Measurements from ENCODE around the gene HOXC5. TPM values are rescaled to one million over a fixed set of nuclear protein-coding genes. Genes with fewer than 3 reads are reported as not detected.
"Not testable (repeated sequence)": the region's sequence is repeated elsewhere in the genome, so short reads cannot be mapped to it uniquely, and the experiment has no call there.

Gene HOXC5
- polyA plus RNA-seq, 3 donors, result 0.14 to 2.0 (median 0.18) TPM

DNA sequence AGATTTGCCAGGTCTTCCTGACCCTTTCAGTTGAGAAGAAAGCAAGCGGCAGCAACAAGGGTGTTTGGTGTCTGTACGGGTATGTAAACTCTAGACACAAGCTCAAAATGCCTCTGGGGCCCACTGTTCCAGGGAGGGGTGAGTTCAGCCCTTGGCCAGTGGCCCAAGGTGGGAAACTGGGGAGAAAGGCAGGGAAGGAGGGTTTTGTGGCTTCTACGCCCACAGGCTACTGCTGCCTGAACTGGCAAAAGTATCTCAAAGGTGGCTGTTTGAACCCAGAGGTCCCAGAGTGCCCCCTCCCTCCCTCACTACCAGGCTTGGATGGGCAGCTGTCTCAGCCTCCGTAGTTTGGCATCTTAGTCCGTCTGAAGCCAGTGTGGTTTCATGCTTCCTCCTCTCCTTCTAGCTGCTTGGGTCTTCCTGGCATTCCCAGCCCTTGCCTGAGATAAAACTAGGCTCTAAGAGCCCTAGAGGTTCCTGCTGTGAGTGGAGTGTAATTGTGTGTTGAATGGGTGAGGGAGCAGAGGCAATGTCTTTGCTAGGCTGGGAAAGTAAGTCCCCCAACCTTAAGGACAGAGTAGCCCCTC is 5.5 kb downstream of the HOXC5 start:
- H3K27ac ChIP-seq (ENCODE audit: low read depth, low read length), result no peak overlapping the region
- 46 to 58% (median 50%) methylated on average over 5 of the region's 5 CpGs for WGBS, 3 donors

DNA sequence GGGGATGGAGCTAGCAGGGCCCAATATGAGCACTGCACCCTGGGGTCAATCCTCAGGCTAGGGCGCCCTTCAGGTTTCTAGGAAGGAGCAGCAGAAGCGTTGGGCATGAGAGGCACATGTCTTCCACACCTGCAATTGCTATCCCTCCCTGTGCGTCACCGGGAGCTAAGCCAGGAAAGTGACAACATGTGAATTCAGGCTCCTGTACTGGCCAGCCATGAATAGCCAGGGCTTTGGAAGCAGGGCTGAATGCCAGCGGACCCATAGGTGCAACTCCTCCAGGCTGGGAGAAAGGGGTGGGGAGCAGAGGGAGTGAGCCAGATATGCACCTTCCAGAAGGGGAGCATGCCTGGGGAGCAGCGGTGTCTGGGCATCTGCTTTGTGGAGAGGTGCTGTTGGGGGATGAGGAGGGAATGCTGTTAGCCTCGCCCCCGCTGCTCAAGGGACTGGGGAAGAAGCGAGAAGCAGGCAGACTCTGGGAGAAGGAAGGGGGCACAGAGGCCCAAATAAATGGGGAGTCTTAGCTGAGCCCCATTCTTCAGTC is 6.1 kb downstream of the HOXC5 start:
- WGBS, 3 donors, result 17 to 45% (median 44%) methylated on average over 9 of the region's 9 CpGs
- H3K27ac ChIP-seq (ENCODE audit: low read depth, low read length), result no peak overlapping the region

DNA sequence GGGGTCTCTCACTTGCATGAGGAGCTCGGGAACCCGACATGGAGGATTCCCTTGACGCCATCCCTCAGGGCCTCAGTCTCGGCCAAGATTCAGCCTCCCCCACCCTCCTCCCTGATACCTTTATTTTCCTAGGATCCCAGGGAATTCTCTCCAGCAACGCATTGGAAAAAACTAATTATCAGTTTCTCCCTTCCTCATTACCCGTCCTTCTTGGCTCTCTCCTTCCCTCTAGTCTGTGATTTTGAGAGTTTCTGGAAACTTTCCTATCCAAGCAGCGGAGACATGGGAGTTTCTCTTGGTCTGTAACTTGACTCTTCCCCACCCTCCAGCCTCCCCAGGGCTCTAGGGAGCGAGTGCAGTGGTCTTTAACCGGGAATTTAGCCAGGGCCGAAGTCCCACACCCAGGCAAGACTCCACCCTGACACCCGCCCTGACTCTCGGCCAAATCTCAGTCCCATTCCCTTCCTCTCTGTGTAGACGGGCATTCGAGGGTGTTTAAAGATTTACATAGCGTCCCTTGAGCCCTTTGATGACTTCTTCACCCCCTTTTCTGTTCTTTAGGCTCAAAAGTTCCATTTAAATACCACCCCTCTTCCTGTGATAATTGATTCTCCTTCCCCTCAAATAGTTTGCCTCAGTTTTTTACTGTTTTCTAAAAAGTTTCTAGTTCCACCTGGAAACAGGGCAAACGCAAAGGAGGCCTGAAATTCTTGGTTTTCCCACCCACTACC is 6.7 kb downstream of the HOXC5 start:
- WGBS, 3 donors, result 8 to 21% (median 20%) methylated on average over 15 to 16 of the region's 16 CpGs
- no peak overlapping the region for H3K27ac ChIP-seq (ENCODE audit: low read depth, low read length)

DNA sequence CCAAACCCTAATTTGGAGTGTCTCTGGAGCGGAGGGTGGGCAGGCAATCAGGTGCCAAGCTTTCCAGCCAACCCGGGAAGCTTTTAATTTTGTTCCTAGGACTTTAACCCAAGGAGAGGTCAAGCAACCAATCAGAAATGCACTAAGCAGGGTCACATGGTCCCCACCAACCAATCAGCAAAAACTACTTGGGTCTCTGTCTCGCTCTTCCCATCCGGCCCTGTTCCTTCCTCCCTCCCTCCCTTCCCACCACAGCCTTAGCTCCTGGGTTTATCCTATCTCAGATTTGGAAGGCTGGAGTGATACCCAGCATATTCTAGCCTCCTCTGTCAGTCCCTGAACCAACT is 7.3 kb downstream of the HOXC5 start:
- 29 to 44% (median 33%) methylated on average over 4 of the region's 4 CpGs for WGBS, 3 donors
- H3K27ac ChIP-seq (ENCODE audit: low read depth, low read length), result no peak overlapping the region

DNA sequence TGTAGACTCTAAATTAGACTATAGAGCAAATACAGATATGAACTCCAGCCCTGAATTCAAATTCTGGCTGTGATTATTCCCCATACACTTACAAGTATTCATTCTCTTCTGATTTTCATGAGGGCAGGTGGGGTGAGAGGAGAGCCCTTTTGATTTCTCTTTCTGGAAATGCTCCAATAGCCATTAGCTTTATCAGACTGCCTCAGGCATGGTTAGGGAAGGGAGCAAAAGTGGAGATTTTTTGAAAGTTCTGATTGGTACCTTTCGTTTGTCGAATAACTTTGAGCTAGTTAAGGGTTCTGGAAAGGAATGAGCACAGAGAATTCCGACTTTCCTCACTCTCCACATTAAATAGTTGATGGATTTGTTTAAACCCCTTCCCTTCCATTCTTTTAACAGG is 7.8 kb downstream of the HOXC5 start:
- no peak overlapping the region for H3K27ac ChIP-seq (ENCODE audit: low read depth, low read length)
- 56 to 75% (median 69%) methylated on average over 3 of the region's 3 CpGs for WGBS, 3 donors

- no peak overlapping the region for H3K27ac ChIP-seq (ENCODE audit: low read depth, low read length)
- 40 to 68% (median 61%) methylated on average over 2 of the region's 2 CpGs for WGBS, 3 donors
These were observed 8.3 kb downstream of the HOXC5 start for GRCh38 chr12:54041097-54041690.

- H3K27ac ChIP-seq (ENCODE audit: low read depth, low read length), result not testable (repeated sequence)
- WGBS, 3 donors, result 53 to 74% (median 74%) methylated on average over 6 of the region's 6 CpGs
These were observed 9.2 kb downstream of the HOXC5 start for GRCh38 chr12:54042033-54042432.

- WGBS, 3 donors, result 37 to 40% (median 38%) methylated on average over 6 of the region's 6 CpGs
- H3K27ac ChIP-seq (ENCODE audit: low read depth, low read length), result no peak overlapping the region
These were observed 10.4 kb downstream of the HOXC5 start for GRCh38 chr12:54042970-54043853.

- 48 to 72% (median 61%) methylated on average over 5 of the region's 5 CpGs for WGBS, 3 donors
These were observed 11.7 kb downstream of the HOXC5 start for GRCh38 chr12:54044425-54045103.

GRCh38 chr12:54045401-54045800 is 12.6 kb downstream of the HOXC5 start:
- no peak overlapping the region for H3K27ac ChIP-seq (ENCODE audit: low read depth, low read length)

More at GRCh38 chr12:54044425-54045103, 11.7 kb downstream of the HOXC5 start:
- no peak overlapping the region for H3K27ac ChIP-seq (ENCODE audit: low read depth, low read length)

DNA sequence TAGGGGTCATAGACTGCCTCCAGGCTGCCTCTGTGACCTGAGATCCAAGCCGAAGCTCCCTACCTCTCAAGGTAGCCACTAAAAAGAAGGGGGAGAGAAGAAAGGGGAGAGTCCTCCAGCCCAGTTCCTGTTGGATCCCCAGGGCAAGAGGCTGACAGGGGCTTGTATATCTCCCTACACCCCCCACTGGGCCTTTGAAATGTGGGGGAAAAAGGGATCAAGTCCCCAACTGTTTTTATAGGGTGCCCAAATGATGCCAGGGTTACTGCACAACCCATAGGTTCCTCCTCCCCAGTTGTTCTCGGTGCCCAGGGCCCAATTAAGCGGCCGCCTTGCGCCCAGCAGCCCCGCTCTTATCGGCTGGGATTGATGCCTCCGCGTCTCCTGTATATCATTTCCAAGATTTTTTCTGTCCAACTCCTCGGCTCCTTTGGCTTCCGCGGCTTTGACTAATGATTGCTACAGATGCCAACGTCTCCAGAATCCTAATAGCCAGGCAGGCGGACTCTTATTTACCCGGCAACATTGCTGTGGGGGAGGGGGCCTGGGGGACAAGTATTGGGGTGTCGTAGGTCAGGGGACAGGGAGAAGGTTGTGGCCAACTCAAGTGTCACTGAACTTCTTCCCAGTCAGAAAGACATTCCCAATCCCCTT is 13.1 kb downstream of the HOXC5 start:
- H3K27ac ChIP-seq (ENCODE audit: low read depth, low read length), result no peak overlapping the region
- 17 to 65% (median 53%) methylated on average over 16 of the region's 16 CpGs for WGBS, 3 donors

- H3K27ac ChIP-seq (ENCODE audit: low read depth, low read length), result no peak overlapping the region
- WGBS, 3 donors, result 33 to 40% (median 39%) methylated on average over 27 of the region's 27 CpGs
These were observed 13.9 kb downstream of the HOXC5 start for GRCh38 chr12:54046809-54047159.

DNA sequence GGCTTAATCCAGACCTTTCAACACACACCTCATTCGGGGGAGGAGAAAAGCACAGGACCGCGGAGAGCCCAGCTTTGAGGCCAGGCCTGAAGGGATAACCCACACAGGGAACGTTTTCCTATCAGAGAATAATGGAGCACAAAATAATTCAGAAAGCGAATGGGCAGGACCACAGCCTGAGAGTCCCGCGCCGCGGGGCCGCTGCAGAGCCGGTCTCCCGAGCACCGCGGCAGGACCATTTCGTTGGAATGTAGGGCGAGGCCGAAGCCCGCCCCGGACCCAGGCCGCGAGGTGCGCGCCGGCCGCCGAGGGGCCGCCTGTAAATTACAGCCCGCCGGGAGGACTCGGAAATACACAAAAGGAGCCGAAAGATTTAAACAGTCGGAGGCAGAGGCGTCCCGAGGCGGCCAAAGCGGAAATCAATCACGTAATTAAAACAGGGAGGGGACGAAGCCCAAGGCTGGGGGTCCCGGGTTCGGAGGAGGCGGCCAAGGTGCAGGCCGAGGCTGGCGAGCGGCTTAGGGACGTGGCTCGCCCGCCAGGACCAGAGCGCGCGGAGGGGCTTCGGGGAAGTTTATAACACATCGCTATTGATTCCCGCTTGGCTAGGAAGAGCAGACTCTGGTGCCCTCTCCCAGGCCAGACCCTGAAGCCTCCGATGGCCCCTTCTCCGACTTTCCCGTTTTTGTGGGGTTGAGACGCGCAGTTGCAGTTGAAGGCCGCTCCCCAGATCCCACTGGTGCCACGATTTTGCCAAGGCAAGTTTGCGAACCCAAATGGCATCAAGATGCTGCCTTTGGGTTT is 14.5 kb downstream of the HOXC5 start:
- WGBS, 3 donors, result 12 to 34% (median 32%) methylated on average over 61 of the region's 61 CpGs
- H3K27ac ChIP-seq (ENCODE audit: low read depth, low read length), result no peak overlapping the region

DNA sequence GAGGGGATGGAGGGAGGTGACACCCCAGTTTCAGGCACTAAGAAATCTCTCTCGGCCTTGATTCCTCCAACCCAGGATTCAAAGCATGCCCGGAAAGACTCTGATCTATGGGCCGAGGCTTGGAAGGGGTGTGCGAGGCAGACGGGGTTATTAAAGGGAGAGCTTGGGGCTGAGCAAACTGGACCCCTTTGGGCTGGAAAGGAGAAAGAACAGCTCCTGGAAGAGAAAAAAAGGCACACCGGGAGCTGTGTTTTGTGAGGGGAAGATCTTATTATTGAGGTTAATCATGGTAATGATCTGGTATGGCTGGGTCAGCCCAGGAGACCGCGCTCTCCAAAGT is 15.1 kb downstream of the HOXC5 start:
- H3K27ac ChIP-seq (ENCODE audit: low read depth, low read length), result no peak overlapping the region
- 29 to 62% (median 57%) methylated on average over 8 of the region's 8 CpGs for WGBS, 3 donors

DNA sequence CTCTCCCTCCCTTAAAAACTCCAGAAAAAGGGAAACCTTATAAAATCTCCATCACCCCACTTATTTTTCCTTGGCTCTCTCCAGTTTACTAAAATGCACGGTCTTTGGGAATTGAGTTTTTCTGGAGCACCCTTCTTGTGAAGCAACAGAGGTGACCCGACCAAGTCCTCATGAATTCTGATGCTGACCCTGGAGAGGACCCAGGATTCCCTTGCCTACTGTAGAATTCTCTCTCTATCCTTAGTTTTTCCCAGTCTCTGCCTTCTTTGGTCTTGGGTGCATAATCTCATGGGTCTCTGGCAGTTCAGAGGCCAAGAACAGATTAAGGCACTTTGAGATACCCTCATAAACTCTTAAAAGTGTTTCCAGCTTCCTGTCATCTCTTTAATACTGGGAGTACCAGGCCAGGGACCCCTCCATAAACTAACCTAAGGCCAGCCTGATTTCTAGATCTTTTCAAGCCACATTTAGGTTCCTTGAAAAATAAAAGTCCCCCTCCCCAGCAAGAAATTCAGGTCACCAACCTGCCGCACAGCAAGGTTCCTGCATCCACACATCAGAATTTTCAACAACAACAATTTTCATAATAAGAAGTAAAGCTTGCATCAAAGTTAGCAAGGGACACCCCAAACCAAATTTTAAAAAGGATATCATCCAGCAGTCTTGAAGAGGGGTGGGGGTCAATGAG is 15.7 kb downstream of the HOXC5 start:
- H3K27ac ChIP-seq (ENCODE audit: low read depth, low read length), result no peak overlapping the region
- WGBS, 3 donors, result 40 to 74% (median 62%) methylated on average over 3 of the region's 3 CpGs

- WGBS, 3 donors, result 39 to 76% (median 69%) methylated on average over 6 of the region's 6 CpGs
- no peak overlapping the region for H3K27ac ChIP-seq (ENCODE audit: low read depth, low read length)
These were observed 16.3 kb downstream of the HOXC5 start for GRCh38 chr12:54049108-54049507.

DNA sequence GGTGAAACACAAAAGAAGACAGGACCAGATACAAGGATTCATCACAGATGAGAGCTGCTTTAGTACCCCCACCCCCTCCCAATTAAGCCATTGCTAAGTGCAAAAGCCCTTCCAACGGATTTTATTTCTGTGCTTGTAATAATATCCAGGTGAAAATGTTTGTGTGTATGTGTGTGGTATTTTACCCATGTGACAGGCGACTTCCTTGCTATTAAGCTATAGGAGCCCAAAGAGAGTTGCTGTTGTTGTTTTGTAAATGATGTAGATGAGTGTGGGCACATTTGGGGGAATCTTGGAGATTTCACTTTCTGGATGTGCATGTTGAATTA is 17.6 kb downstream of the HOXC5 start:
- H3K27ac ChIP-seq (ENCODE audit: low read depth, low read length), result no peak overlapping the region
- 23 to 56% (median 52%) methylated on average over 2 of the region's 2 CpGs for WGBS, 3 donors
